Bronchial epithelial cell (primary cell): ENCODE data around the gene ZBTB39. TPM values are rescaled to one million over a fixed set of nuclear protein-coding genes. Genes with fewer than 3 reads are reported as not detected.
"Not testable (repeated sequence)": the region's sequence is repeated elsewhere in the genome, so short reads cannot be mapped to it uniquely, and the experiment has no call there.

Experiments
- DNase-seq: peaks from one replicate; pipeline ENCODE4 v3.0.0-alpha.2; 2010; ENCODE audit warnings: low read depth
- FAIRE-seq: peaks from 2 replicates; lab custom pipeline; 2011; peaks lifted over from hg19 to GRCh38; lab: Jason Lieb, UNC
- H3K27me3 ChIP-seq: 2 replicates; pipeline ENCODE4 v1.5.1; 2011; ENCODE audit warnings: low read length; ENCODE audit not compliant: control insufficient read depth, insufficient read depth
- H3K36me3 ChIP-seq: 2 replicates; pipeline ENCODE4 v1.5.1; 2011; ENCODE audit warnings: low read length; ENCODE audit not compliant: control insufficient read depth, insufficient read depth
- H3K4me3 ChIP-seq: 2 replicates; pipeline ENCODE4 v1.5.1; 2011; ENCODE audit warnings: mild to moderate bottlenecking, low read depth, low read length, control low read depth
- CTCF ChIP-seq: IDR thresholded peaks from 2 replicates; pipeline ENCODE4 v1.5.1; 2011; ENCODE audit warnings: mild to moderate bottlenecking, moderate library complexity, low read length, control low read depth, inconsistent platforms; ENCODE audit not compliant: insufficient read depth, severe bottlenecking
- total RNA-seq: library from RNA; depleted of rRNA; stranded (reverse); fragments of >200 nt; gene quantifications from 2 replicates; pipeline ENCODE4 v1.2.1, GENCODE V29; 2014

The ZBTB39 gene
- total RNA-seq, 1 donor from 2014 or later: 5.5 TPM

GRCh38 chr12:57027011-57027804 is 20.9 kb upstream of the ZBTB39 start:
- Histone ChIP-seq H3K36me3 (no peaks in the 10 kb centered on the region), H3K4me3 (no peak overlapping the region), H3K27me3 (peaks cover 2% of the 10 kb centered on the region)
- TF ChIP-seq CTCF: no peak
- DNase-seq (no peak), FAIRE-seq (no peak)

- no peak for FAIRE-seq
- Histone ChIP-seq H3K27me3 (peaks cover 2% of the 10 kb centered on the region), H3K4me3 (no peak overlapping the region), H3K36me3 (no peaks in the 10 kb centered on the region)
- TF ChIP-seq CTCF: no peak
- DNase-seq: no peak
These were observed 18.9 kb upstream of the ZBTB39 start for GRCh38 chr12:57025196-57025595.

GRCh38 chr12:57022324-57022723 is 16.0 kb upstream of the ZBTB39 start:
- DNase-seq, FAIRE-seq, H3K4me3 ChIP-seq, H3K27me3 ChIP-seq, H3K36me3 ChIP-seq: not testable (repeated sequence)

GRCh38 chr12:57019983-57020719 is 13.8 kb upstream of the ZBTB39 start:
- Histone ChIP-seq H3K27me3 (peaks cover 4% of the 10 kb centered on the region), H3K4me3 (no peak overlapping the region), H3K36me3 (no peaks in the 10 kb centered on the region)
- DNase-seq (peak; percentile 63), FAIRE-seq (no peak)
- no peak for TF ChIP-seq CTCF

GRCh38 chr12:57018906-57019305 is 12.6 kb upstream of the ZBTB39 start:
- no peaks in the 10 kb centered on the region for H3K36me3 ChIP-seq
- no peak overlapping the region for H3K4me3 ChIP-seq
- FAIRE-seq (no peak), DNase-seq (no peak)
- H3K27me3 ChIP-seq: peaks cover 7% of the 10 kb centered on the region
- TF ChIP-seq CTCF: no peak

GRCh38 chr12:57018353-57018752 is 12.0 kb upstream of the ZBTB39 start:
- not testable (repeated sequence) for FAIRE-seq, H3K36me3 ChIP-seq, H3K4me3 ChIP-seq, DNase-seq, H3K27me3 ChIP-seq
